ENCODE data around the gene HBA2. TPM values are rescaled to one million over a fixed set of nuclear protein-coding genes. Genes with fewer than 3 reads are reported as not detected.

The HBA2 gene
- total and polyA plus RNA-seq, 9 of the 15 experiments (the other 6 are each of a cell fraction or from before 2014, with no cell fraction given) = 40.4 to 853 (median 286) TPM

GRCh38 chr16:177981-178667 lies 5.4 kb downstream of the HBA2 start (continued):
- TF ChIP-seq PRDM10 (IDR thresholded peaks at IDR 0.05; ENCODE audit: partially characterized antibody) (peak; percentile 12), ZBED1 (IDR thresholded peaks at IDR 0.05) (no peak), ERF (CRISPR knock-in tag; IDR thresholded peaks at IDR 0.05) (no peak), SLC30A9 (CRISPR knock-in tag; IDR thresholded peaks at IDR 0.05) (no peak), ZBTB33 (CRISPR knock-in tag; IDR thresholded peaks at IDR 0.05) (no peak), KLF13 (tag; IDR thresholded peaks at IDR 0.05; ENCODE audit: borderline replicate concordance, low read depth) (no peak), ZNF436 (CRISPR knock-in tag; IDR thresholded peaks at IDR 0.05) (no peak), ZFP1 (CRISPR knock-in tag; IDR thresholded peaks at IDR 0.05) (no peak), HMGXB4 (CRISPR knock-in tag; IDR thresholded peaks at IDR 0.05) (no peak), E2F5 (CRISPR knock-in tag; IDR thresholded peaks at IDR 0.05) (no peak), ZNF12 (CRISPR knock-in tag; IDR thresholded peaks at IDR 0.05) (no peak), PML (IDR thresholded peaks at IDR 0.05; ENCODE audit: low read length) (no peak), LEF1 (IDR thresholded peaks at IDR 0.05) (no peak), ZBTB43 (CRISPR knock-in tag; IDR thresholded peaks at IDR 0.05) (no peak), KAT7 (CRISPR knock-in tag; IDR thresholded peaks at IDR 0.05; ENCODE audit: borderline replicate concordance) (no peak), ZC3H11A (IDR thresholded peaks at IDR 0.05; ENCODE audit: low read depth, low read length) (no peak), SRSF3 (IDR thresholded peaks at IDR 0.05; ENCODE audit: insufficient read depth, low read length) (no peak), MTF1 (CRISPR knock-in tag; IDR thresholded peaks at IDR 0.05; ENCODE audit: borderline replicate concordance) (no peak), ZZZ3 (IDR thresholded peaks at IDR 0.05) (no peak), TAL1 (IDR thresholded peaks at IDR 0.05) (peak; percentile 42; the same call in 1 of the 2 replicates)
